ENCODE data around the gene TYW1B.
"Not testable (repeated sequence)": the region's sequence is repeated elsewhere in the genome, so short reads cannot be mapped to it uniquely, and the experiment has no call there.

DNA sequence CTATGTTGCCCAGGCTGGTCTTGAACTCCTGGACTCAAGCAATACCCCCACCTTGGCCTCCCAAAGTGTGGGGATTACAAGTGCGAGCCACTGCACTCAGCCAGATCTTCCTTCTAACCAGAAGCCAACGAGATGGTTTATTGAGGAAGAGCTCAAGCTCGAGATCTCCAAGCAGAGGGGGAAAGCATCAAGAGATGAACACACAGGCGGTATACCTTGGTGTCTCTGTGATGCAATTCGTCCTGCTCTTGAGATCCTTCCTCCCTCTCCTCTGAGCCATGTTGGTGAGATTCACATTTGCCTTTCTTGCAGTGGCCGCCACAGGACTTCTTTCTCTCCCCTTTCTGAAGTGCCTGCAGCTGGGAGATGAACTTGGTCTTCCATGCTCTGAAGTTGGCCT is 21.1 kb downstream of the TYW1B start:
- TF ChIP-seq BHLHE40 (IDR thresholded peaks at IDR 0.05; ENCODE audit: borderline replicate concordance); TARDBP (IDR thresholded peaks at IDR 0.05); HDGF (IDR thresholded peaks at IDR 0.05; ENCODE audit: borderline replicate concordance); FOXM1 (IDR thresholded peaks at IDR 0.05; ENCODE audit: borderline replicate concordance); LEF1 (IDR thresholded peaks at IDR 0.05; ENCODE audit: borderline replicate concordance); SUZ12 (IDR thresholded peaks at IDR 0.05); NFRKB (IDR thresholded peaks at IDR 0.05); SP1 (IDR thresholded peaks at IDR 0.05); FOXA1 (IDR thresholded peaks at IDR 0.05); FOXK2 (IDR thresholded peaks at IDR 0.05); ELF4 (IDR thresholded peaks at IDR 0.05); ARNT (IDR thresholded peaks at IDR 0.05); ZNF384 (IDR thresholded peaks at IDR 0.05): not testable (repeated sequence)
- TF ChIP-seq, protein P1, sequence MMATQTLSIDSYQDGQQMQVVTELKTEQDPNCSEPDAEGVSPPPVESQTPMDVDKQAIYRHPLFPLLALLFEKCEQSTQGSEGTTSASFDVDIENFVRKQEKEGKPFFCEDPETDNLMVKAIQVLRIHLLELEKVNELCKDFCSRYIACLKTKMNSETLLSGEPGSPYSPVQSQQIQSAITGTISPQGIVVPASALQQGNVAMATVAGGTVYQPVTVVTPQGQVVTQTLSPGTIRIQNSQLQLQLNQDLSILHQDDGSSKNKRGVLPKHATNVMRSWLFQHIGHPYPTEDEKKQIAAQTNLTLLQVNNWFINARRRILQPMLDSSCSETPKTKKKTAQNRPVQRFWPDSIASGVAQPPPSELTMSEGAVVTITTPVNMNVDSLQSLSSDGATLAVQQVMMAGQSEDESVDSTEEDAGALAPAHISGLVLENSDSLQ (IDR thresholded peaks at IDR 0.05): not testable (repeated sequence)

Measured in HEK293T (cell line).